ENCODE results near the gene HSPG2. TPM values are rescaled to one million over a fixed set of nuclear protein-coding genes. Genes with fewer than 3 reads are reported as not detected.

The HSPG2 gene
- total and polyA plus RNA-seq, 2 of the 13 experiments (the other 11 are each of a cell fraction or from before 2014, with no cell fraction given): 9.1 to 13.1 TPM

DNA sequence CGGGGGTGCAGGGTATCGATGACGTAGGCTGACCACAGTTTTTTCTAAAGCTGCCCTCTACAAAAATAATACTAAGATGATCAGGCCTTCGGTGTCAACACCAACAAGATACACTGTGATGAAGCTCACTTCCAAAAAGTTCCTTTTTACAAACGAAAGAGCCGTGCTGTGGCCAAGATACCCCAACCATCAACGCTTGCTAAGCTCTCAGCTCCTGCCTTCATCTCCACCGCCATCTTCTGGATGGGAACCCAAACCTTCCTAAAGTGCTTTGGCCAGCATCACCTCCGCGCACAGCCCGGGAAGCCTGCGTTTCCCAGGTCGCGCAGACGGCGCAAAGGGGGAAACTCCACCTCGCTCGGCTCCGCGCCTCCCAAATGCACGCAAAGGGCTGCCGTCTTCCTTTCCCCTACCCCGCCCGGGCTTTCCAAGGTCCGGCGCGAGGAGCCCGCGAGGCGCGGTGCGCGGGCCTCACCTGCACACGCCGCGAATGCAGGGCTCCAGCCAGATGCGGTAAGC, 154.7 kb downstream of the HSPG2 start (continued):
- no peak for TF ChIP-seq REST (IDR thresholded peaks at IDR 0.05; ENCODE audit: borderline replicate concordance in 1 of 2, low read depth in 1 of 2, low read length in 2 of 2)
- TF ChIP-seq MAFG (CRISPR knock-in tag; IDR thresholded peaks at IDR 0.05): no peak
- TF ChIP-seq TSC22D2 (CRISPR knock-in tag; IDR thresholded peaks at IDR 0.05; ENCODE audit: borderline replicate concordance): no peak
- TF ChIP-seq ZNF329 (CRISPR knock-in tag; IDR thresholded peaks at IDR 0.05; ENCODE audit: low read depth): no peak
- TF ChIP-seq SP4 (CRISPR knock-in tag; IDR thresholded peaks at IDR 0.05): no peak
- no peak for TF ChIP-seq ZNF740 (CRISPR knock-in tag; IDR thresholded peaks at IDR 0.05)
- TF ChIP-seq, protein P1, sequence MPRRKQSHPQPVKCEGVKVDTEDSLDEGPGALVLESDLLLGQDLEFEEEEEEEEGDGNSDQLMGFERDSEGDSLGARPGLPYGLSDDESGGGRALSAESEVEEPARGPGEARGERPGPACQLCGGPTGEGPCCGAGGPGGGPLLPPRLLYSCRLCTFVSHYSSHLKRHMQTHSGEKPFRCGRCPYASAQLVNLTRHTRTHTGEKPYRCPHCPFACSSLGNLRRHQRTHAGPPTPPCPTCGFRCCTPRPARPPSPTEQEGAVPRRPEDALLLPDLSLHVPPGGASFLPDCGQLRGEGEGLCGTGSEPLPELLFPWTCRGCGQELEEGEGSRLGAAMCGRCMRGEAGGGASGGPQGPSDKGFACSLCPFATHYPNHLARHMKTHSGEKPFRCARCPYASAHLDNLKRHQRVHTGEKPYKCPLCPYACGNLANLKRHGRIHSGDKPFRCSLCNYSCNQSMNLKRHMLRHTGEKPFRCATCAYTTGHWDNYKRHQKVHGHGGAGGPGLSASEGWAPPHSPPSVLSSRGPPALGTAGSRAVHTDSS (CRISPR knock-in tag; conservative IDR thresholded peaks at IDR 0.05): no peak
- TF ChIP-seq ZNF543 (CRISPR knock-in tag; IDR thresholded peaks at IDR 0.05): no peak
- TF ChIP-seq ZNF317 (CRISPR knock-in tag; IDR thresholded peaks at IDR 0.05): no peak; the same call in 1 of the 2 replicates
- 0 out of 2 replicates have a peak, but pooled peaks have one; percentile 24 for TF ChIP-seq GZF1 (CRISPR knock-in tag; IDR thresholded peaks at IDR 0.05)
- TF ChIP-seq MTA1 (CRISPR knock-in tag; IDR thresholded peaks at IDR 0.05; ENCODE audit: borderline replicate concordance): no peak
- no peak for TF ChIP-seq DMTF1 (CRISPR knock-in tag; IDR thresholded peaks at IDR 0.05)
- no peak for TF ChIP-seq THYN1 (CRISPR knock-in tag; IDR thresholded peaks at IDR 0.05; ENCODE audit: borderline replicate concordance, low read depth)
- TF ChIP-seq BHLHE40 (IDR thresholded peaks at IDR 0.05; ENCODE audit: low read length): no peak
- TF ChIP-seq ELF4 (CRISPR knock-in tag; IDR thresholded peaks at IDR 0.05; ENCODE audit: borderline replicate concordance): 0 out of 2 replicates have a peak, but pooled peaks have one; percentile 5
- TF ChIP-seq NAIF1 (CRISPR knock-in tag; IDR thresholded peaks at IDR 0.05; ENCODE audit: borderline replicate concordance): 0 out of 2 replicates have a peak, but pooled peaks have one; percentile 17
- TF ChIP-seq JUNB (CRISPR knock-in tag; IDR thresholded peaks at IDR 0.05; ENCODE audit: borderline replicate concordance): no peak
